GM21515 (cell line): ENCODE measurements around the gene SNCA.

ENCODE experiments used
- ATAC-seq: cut with Tn5 transposase; IDR thresholded peaks from one replicate; pipeline ENCODE4 v1.9.1; 2021; ENCODE audit not compliant: unreplicated experiment

SNCA gene

GRCh38 chr4:89836897-89837384 lies at the start of gene SNCA:
Gene SNCA (minus strand): TSS chr4:89837161. CDS start chr4:89835667, 1,494 bp downstream.
- no peak for ATAC-seq

GRCh38 chr4:89879215-89879614 lies 42.3 kb upstream of the SNCA start:
- ATAC-seq: no peak

- no peak for ATAC-seq
These were observed 41.6 kb upstream of the SNCA start for GRCh38 chr4:89878611-89879010.

GRCh38 chr4:89876548-89876947 lies 39.6 kb upstream of the SNCA start:
- ATAC-seq: no peak

DNA sequence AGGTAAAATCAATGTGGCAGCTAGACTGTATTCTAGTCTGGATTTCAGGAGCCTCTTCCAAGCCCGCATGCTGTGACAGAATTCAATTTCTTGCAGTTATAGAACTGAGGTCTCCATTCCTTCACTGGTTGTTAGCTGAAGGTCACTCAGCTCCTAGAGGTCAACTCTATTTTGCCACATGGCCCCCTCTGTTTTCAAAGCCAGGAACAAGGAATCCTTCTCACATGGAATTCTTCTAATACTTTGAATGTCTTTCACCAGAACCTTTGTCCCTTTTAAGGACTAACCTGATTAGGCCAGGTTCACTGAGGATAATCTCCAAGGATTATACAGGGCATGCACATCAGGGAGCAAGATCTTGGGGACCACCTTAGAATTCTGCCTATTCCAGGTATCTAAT lies 34.2 kb upstream of the SNCA start:
- no peak for ATAC-seq

- ATAC-seq: no peak
These were observed 32.1 kb upstream of the SNCA start for GRCh38 chr4:89868999-89869589.

DNA sequence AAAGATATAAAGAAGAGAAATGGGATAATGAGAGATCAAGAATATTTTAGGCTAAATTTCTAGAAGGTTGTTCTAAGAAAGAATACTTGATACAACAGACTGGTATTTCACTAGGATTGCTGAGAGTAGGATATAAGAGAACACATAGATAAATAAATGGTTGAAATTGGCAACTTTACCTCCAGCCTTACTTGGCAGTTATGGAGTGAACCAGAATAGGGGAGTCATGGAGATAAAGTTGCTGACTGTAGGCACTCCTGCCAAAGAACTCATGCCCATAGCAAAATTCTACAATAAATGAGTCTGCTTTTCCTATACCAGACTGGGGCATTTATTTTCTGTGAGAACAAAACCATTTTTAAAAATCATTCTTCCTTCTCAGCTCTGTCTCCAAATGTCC lies 31.3 kb upstream of the SNCA start:
- no peak for ATAC-seq

DNA sequence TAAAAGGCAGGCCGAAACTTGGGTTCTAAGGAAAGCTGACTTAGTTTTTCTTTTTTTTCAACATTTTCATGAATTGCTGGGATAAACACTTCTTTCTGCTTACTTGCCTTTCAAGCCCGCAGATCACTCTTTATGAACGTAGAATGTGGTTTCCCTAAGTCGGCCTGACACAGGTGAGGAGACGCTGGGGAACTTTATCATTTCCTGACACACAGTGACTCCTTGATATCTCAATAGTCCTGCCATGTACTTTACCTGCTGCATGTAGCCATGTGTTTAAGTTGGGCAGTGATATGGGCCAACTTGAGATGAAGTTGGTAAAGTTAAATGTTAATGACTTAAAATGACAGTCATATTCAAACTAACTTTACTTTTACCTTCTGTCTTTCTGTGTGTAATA lies 26.6 kb upstream of the SNCA start:
- ATAC-seq: no peak

GRCh38 chr4:89860971-89861370 lies 24.0 kb upstream of the SNCA start:
- ATAC-seq: no peak

DNA sequence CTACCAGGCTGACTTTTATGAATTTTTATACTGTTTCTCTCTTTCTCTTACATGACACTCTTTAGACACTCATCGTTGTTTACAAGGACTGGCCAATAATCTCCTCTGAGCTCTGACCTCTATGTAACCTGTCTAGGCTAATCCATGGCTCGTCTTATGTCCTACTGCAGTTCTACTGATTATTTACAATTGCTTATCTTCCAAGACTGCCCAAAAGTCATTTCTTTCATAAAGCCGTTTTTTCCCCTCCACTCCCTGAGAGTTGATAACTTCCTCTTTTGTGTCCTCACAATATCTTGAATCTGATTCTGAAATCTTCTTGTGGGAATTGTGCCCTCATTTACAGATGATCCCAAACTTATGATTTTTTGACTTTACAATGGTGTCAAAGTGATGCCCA lies 18.3 kb upstream of the SNCA start:
- ATAC-seq: no peak

GRCh38 chr4:89847571-89848325 lies 10.8 kb upstream of the SNCA start:
- ATAC-seq: no peak

DNA sequence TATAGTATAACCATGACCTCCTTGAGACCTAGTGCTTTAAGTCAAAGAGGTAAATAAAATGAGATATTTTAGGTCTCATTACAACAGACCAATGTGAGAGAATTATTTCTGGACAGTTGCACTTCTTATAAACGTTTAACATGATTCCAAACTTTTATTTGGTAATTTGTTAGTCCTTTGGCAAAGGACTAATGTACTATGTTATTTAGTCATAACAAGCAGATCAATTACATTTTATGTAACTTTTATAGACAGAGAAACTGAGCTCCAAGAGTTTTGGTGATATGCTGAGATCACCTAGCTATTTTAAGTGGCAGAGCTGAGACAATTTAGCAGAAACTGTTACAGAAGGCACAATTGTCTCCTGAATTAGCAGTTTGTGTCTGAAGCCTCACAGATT lies 2.6 kb upstream of the SNCA start:
- ATAC-seq: no peak

GRCh38 chr4:89837993-89838390 lies 1.0 kb upstream of the SNCA start:
- ATAC-seq: no peak

DNA sequence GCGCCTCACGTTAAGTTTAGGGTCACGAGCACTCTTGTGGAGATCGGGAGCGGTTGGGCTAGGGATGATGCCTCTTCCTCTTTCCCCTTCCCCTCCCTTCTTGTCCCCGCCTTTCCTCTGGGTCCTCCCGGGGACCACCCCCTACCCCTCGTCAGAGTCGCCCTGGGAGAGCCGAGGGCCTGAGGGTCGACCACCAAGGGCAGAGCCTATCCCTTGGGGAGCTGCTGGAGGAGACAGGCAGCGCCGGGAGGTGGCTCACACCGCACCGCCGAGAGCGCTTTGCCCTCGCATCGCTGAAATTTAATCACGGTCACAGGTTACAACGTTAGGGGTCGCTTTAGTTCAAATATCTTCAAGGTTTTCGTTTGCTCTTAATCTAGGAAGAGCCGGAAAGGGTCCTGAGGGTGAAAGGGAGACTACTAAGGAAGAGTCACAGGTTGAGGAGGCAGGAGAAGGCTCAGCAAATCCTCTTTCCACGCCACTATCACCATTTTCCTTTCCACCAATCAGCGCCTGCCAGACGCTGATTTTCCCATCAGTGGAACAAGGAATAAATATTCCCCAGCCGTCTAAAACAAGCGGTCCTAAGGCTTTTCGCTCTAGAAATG lies 528 bp upstream of the SNCA start:
- ATAC-seq: no peak

GRCh38 chr4:89836031-89836745 lies 773 bp downstream of the SNCA start:
- no peak for ATAC-seq

DNA sequence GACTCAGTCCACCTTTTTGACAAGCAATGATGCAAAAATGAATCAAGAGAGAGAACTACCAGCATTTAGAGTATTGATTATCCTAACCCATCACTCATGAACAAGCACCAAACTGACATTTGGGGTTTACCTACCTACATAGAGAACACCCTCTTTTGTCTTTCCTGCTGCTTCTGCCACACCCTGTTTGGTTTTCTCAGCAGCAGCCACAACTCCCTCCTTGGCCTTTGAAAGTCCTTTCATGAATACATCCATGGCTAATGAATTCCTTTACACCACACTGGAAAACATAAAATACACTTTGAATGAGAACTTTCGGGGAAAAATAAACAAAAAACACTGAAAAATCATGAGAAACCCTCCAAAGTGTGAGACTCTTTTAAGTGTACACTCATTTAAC lies 1.5 kb downstream of the SNCA start:
- ATAC-seq: no peak

GRCh38 chr4:89834486-89835209 lies 2.3 kb downstream of the SNCA start:
- no peak for ATAC-seq

DNA sequence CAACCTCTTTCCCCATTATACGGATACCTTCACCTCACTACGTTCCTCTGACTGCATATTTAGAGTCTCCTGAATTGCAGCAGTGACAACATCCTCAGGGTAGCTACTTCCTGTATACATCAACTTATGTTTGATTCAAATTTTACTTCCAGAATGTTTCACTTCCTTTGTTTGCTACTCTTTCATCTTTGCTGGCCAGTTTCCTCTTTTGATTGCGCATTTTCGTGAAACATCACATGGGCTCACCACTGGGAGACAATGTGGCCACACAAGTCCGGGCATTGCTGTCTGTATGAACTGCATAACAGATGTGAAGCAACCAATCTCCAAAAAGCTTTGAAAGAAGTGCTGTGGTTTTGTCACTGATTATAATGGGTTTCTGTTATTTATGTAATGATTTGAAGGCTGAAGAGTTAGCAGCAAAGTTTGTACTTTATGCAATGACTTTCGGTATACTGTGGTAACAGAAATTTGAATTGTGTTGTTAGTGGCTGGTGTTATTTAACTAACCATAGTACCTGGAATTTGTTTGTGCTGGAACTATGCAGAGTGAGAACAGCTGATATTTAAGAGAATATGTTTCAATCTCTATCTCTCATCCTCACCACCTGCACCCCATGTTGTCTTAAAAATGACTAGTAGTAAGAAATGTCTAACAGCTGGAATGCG lies 7.4 kb downstream of the SNCA start:
- ATAC-seq: peak; percentile 89

- ATAC-seq: no peak
These were observed 13.5 kb downstream of the SNCA start for GRCh38 chr4:89823416-89823815.

GRCh38 chr4:89821612-89822011 lies 15.3 kb downstream of the SNCA start:
- ATAC-seq: no peak
